ENCODE data around the gene LMCD1. TPM values are rescaled to one million over a fixed set of nuclear protein-coding genes. Genes with fewer than 3 reads are reported as not detected.
A peak's percentile ranks its signal among the peaks of the same experiment; 100 is the strongest.

LMCD1 gene
- polyA plus RNA-seq, 2 of the 4 experiments (the other 2 are of a cell fraction) = 64.3 to 85.4 TPM

GRCh38 chr3:8501371-8502131 lies at the start of gene LMCD1 (continued):
- TF ChIP-seq CTCF (IDR thresholded peaks at IDR 0.05) = no peak
- TF ChIP-seq HOXB5 (CRISPR knock-in tag; IDR thresholded peaks at IDR 0.05) = peak; percentile 88
- TF ChIP-seq POLR2A (IDR thresholded peaks at IDR 0.05; ENCODE audit: low read length) = peak; percentile 81
- TF ChIP-seq RARB (CRISPR knock-in tag; IDR thresholded peaks at IDR 0.05) = no peak
- peak; percentile 90; the same call in 1 of the 2 replicates for TF ChIP-seq ATOH8 (CRISPR knock-in tag; IDR thresholded peaks at IDR 0.05; ENCODE audit: low read depth)
- TF ChIP-seq FOSL2 (IDR thresholded peaks at IDR 0.05) = no peak
- TF ChIP-seq FOSL2 (CRISPR knock-in tag; IDR thresholded peaks at IDR 0.05) = peak; percentile 10; the same call in 1 of the 2 replicates
- 0 out of 2 replicates have a peak, but pooled peaks have one; percentile 79 for TF ChIP-seq TP53 (CRISPR knock-in tag; IDR thresholded peaks at IDR 0.05)
- peak; percentile 89 for TF ChIP-seq FOSB (CRISPR knock-in tag; IDR thresholded peaks at IDR 0.05)
- TF ChIP-seq KDM1A (IDR thresholded peaks at IDR 0.05; ENCODE audit: low read depth) = no peak
- TF ChIP-seq BHLHE40 (IDR thresholded peaks at IDR 0.05; ENCODE audit: low read depth, low read length) = no peak

GRCh38 chr3:8452112-8452511 lies 49.5 kb upstream of the LMCD1 start:
- Histone ChIP-seq H3K4me3 (no peak overlapping the region), H3K27ac (peak overlapping the region; percentile 10 to 75; a peak in 3 of 6 replicates), H3K9me3 (no peaks in the 10 kb centered on the region), H3K4me2 (no peak overlapping the region), H3K4me1 (peaks cover 53% of the 10 kb centered on the region)
- ATAC-seq (no peak), FAIRE-seq (no peak), DNase-seq (ENCODE audit: low read depth in 1 of 2, low spot score in 1 of 2) (no peak)
- ChIA-PET POLR2A (no interaction called here), CTCF (interaction anchor here (0.6 to 2.3 kb wide), 2 partner anchors 10 to 49 kb away, joined by 3 to 7 read pairs; partner anchors contain the start of gene LMCD1)
- TF ChIP-seq SREBF2 (IDR thresholded peaks at IDR 0.05) (no peak), E2F6 (IDR thresholded peaks at IDR 0.05; ENCODE audit: borderline replicate concordance, low read depth) (no peak), REST (IDR thresholded peaks at IDR 0.05) (0 out of 2 replicates have a peak, but pooled peaks have one; percentile 53)
- WGBS (ENCODE audit: missing lambda C conversion rate) = 86% methylated on average over 4 of the region's 4 CpGs

- TF ChIP-seq HES2 (IDR thresholded peaks at IDR 0.05) (no peak), FOSL2 (IDR thresholded peaks at IDR 0.05) (no peak), FOSL2 (CRISPR knock-in tag; IDR thresholded peaks at IDR 0.05) (no peak), FOSB (CRISPR knock-in tag; IDR thresholded peaks at IDR 0.05) (no peak), BHLHE40 (IDR thresholded peaks at IDR 0.05; ENCODE audit: low read depth, low read length) (no peak), MAX (IDR thresholded peaks at IDR 0.05) (no peak), CEBPB (IDR thresholded peaks at IDR 0.05) (no peak), E2F6 (IDR thresholded peaks at IDR 0.05; ENCODE audit: borderline replicate concordance, low read depth) (no peak), FOXS1 (CRISPR knock-in tag; IDR thresholded peaks at IDR 0.05) (no peak), TFCP2L1 (CRISPR knock-in tag; IDR thresholded peaks at IDR 0.05) (no peak), SMC3 (IDR thresholded peaks at IDR 0.05) (no peak), TP53 (CRISPR knock-in tag; IDR thresholded peaks at IDR 0.05) (no peak)
- H3K27ac ChIP-seq = peak overlapping the region; percentile 38 to 75; a peak in 4 of 6 replicates
- H3K4me2 ChIP-seq = no peak overlapping the region
- WGBS (ENCODE audit: missing lambda C conversion rate) = 94% methylated on average over 5 of the region's 5 CpGs
- H3K4me1 ChIP-seq = peaks cover 50% of the 10 kb centered on the region
- no peaks in the 10 kb centered on the region for H3K9me3 ChIP-seq
- no peak overlapping the region for H3K4me3 ChIP-seq
- DNase-seq (ENCODE audit: low read depth in 1 of 2, low spot score in 1 of 2) (no peak), ATAC-seq (no peak), FAIRE-seq (no peak)
- CTCF ChIA-PET = interaction anchor here (2.3 kb wide), 1 partner anchor 11 kb away, joined by 7 read pairs; no protein-coding TSS in a partner anchor
- POLR2A ChIA-PET = no interaction called here
Measured at GRCh38 chr3:8453153-8453552, 48.5 kb upstream of the LMCD1 start.
